Activated CD8-positive, alpha-beta memory T cell treated with anti-CD3 and anti-CD28 coated beads for 48 hours (primary cell): ENCODE measurements around the gene NUDT8.

Experiments
- DNase-seq, 3 experiments: peaks; one replicate each; pipeline ENCODE4 v3.0.0-alpha.2; 2020; ENCODE audit warnings: low read depth in 2 of 3, low spot score in 2 of 3

The NUDT8 gene

GRCh38 chr11:67629386-67630227 lies at the start of gene NUDT8:
TSS of gene NUDT8 (minus strand) at chr11:67629937. CDS start at chr11:67629911, 26 bp downstream.
- DNase-seq = peak; percentile 69 to 74 (median 73)

- DNase-seq = no peak
Observed at GRCh38 chr11:67675058-67675747, 45.5 kb upstream of the NUDT8 start.

GRCh38 chr11:67674442-67674871 lies 44.7 kb upstream of the NUDT8 start, which contains the start of gene ALDH3B2:
TSS of gene ALDH3B2 (minus strand) at chr11:67674623. CDS start at chr11:67666935, 7,688 bp downstream.
- DNase-seq = no peak

GRCh38 chr11:67673902-67674301 lies 44.2 kb upstream of the NUDT8 start:
- no peak for DNase-seq

GRCh38 chr11:67673358-67673757 lies 43.6 kb upstream of the NUDT8 start:
- DNase-seq = no peak

- no peak for DNase-seq
Observed at GRCh38 chr11:67671211-67671520, 41.4 kb upstream of the NUDT8 start.

GRCh38 chr11:67670316-67671210 lies 40.8 kb upstream of the NUDT8 start:
- DNase-seq = no peak

GRCh38 chr11:67668192-67668551 lies 38.4 kb upstream of the NUDT8 start:
- DNase-seq = no peak

GRCh38 chr11:67667490-67668191 lies 37.9 kb upstream of the NUDT8 start:
- DNase-seq = no peak

- DNase-seq = no peak
Observed at GRCh38 chr11:67666676-67667489, 37.1 kb upstream of the NUDT8 start.

- DNase-seq = no peak
Observed at GRCh38 chr11:67666303-67666645, 36.5 kb upstream of the NUDT8 start.

GRCh38 chr11:67665541-67666302 lies 36.0 kb upstream of the NUDT8 start:
- DNase-seq = no peak

- no peak for DNase-seq
Observed at GRCh38 chr11:67664696-67665540, 35.2 kb upstream of the NUDT8 start.

- DNase-seq = no peak
Observed at GRCh38 chr11:67664213-67664585, 34.5 kb upstream of the NUDT8 start.

- DNase-seq = no peak
Observed at GRCh38 chr11:67663532-67664212, 33.9 kb upstream of the NUDT8 start.

GRCh38 chr11:67662835-67663531 lies 33.2 kb upstream of the NUDT8 start:
- DNase-seq = no peak

- no peak for DNase-seq
Observed at GRCh38 chr11:67662142-67662834, 32.6 kb upstream of the NUDT8 start.
